Tibial artery (tissue), 4 donors: ENCODE data around the gene SPTBN4.

Source experiments
- DNase-seq, 2 donors: peaks; one replicate each; pipeline ENCODE4 v3.0.0-alpha.2; 2019
- H3K27ac ChIP-seq, 2 donors: fragments of 200-600 bp; sonication (generic) in 1 of 2; 1 replicate in 1 of 2; 2 replicates in 1 of 2; pipeline ENCODE4 v1.5.1; 2018 to 2019; ENCODE audit warnings: mild to moderate bottlenecking in 1 of 2
- H3K27me3 ChIP-seq, 2 donors: fragments of 200-600 bp; sonication (generic) in 1 of 2; one replicate each; pipeline versions ENCODE4 v1.5.1 to v1.6.0; 2016 to 2019
- H3K36me3 ChIP-seq, 3 donors: fragments of 200-600 bp; sonication (generic) in 2 of 3; one replicate each; pipeline ENCODE4 v1.5.1; 2016 to 2019; ENCODE audit warnings: mild to moderate bottlenecking in 2 of 3
- H3K4me1 ChIP-seq, 4 donors: fragments of 200-600 bp; sonication (generic) in 2 of 4; 1 replicate in 3 of 4; 2 replicates in 1 of 4; pipeline ENCODE4 v1.5.1; 2016 to 2019
- H3K4me3 ChIP-seq, 2 donors: fragments of 200-600 bp; sonication (generic) in 1 of 2; 1 replicate in 1 of 2; 2 replicates in 1 of 2; pipeline ENCODE4 v1.5.1; 2018 to 2019; ENCODE audit warnings: mild to moderate bottlenecking in 2 of 2
- H3K9me3 ChIP-seq, 3 donors: fragments of 200-600 bp; sonication (generic) in 1 of 3; one replicate each; pipeline ENCODE4 v1.5.1; 2016 to 2019
- CTCF ChIP-seq, 2 experiments: fragments of 200-600 bp in 1 of 2; fragments of 450-650 bp in 1 of 2; IDR thresholded peaks; one replicate each; pipeline ENCODE4 v1.5.1; 2017 to 2019; ENCODE audit warnings: antibody characterized with exemption in 2 of 2, mild to moderate bottlenecking in 1 of 2, moderate library complexity in 1 of 2
- intact Hi-C: fragments of 100-400 bp; cut with DNase I; formaldehyde crosslinking; loops from one replicate; pipeline ENCODE4 v1.15.0; 2023; ENCODE audit warnings: low total_unique reads

The SPTBN4 gene

GRCh38 chr19:40549007-40549708 lies 82.4 kb downstream of the SPTBN4 start:
- Histone ChIP-seq H3K27ac (no peak overlapping the region), H3K4me3 (no peak overlapping the region), H3K4me1 (peaks cover 0 to 9% (median 5%) of the 10 kb centered on the region in 4 donors), H3K9me3 (no peaks in the 10 kb centered on the region), H3K27me3 (peaks cover 0 to 22% of the 10 kb centered on the region in 2 donors), H3K36me3 (no peaks in the 10 kb centered on the region)
- intact Hi-C loops: no loop called here
- peak in 1 of 2 experiments; percentile 54 for TF ChIP-seq CTCF (IDR thresholded peaks at IDR 0.05)
- DNase-seq: no peak

- no peak overlapping the region for H3K4me3 ChIP-seq
- H3K27me3 ChIP-seq: peaks cover 0 to 38% of the 10 kb centered on the region in 2 donors
- DNase-seq: no peak
- no peaks in the 10 kb centered on the region for H3K9me3 ChIP-seq
- intact Hi-C loops: no loop called here
- H3K36me3 ChIP-seq: no peaks in the 10 kb centered on the region
- TF ChIP-seq CTCF (IDR thresholded peaks at IDR 0.05): no peak
- peaks cover 0 to 10% (median 7%) of the 10 kb centered on the region in 4 donors for H3K4me1 ChIP-seq
- no peak overlapping the region for H3K27ac ChIP-seq
These were observed 84.2 kb downstream of the SPTBN4 start for GRCh38 chr19:40550951-40551350.

GRCh38 chr19:40552848-40553247 lies 86.0 kb downstream of the SPTBN4 start:
- H3K27me3 ChIP-seq: peaks cover 0 to 41% of the 10 kb centered on the region in 2 donors
- peaks cover 0 to 10% (median 7%) of the 10 kb centered on the region in 4 donors for H3K4me1 ChIP-seq
- no peaks in the 10 kb centered on the region for H3K36me3 ChIP-seq
- no peak for DNase-seq
- H3K9me3 ChIP-seq: no peaks in the 10 kb centered on the region
- no peak overlapping the region for H3K27ac ChIP-seq
- no peak overlapping the region for H3K4me3 ChIP-seq
- intact Hi-C loops: no loop called here
- TF ChIP-seq CTCF (IDR thresholded peaks at IDR 0.05): no peak

DNA sequence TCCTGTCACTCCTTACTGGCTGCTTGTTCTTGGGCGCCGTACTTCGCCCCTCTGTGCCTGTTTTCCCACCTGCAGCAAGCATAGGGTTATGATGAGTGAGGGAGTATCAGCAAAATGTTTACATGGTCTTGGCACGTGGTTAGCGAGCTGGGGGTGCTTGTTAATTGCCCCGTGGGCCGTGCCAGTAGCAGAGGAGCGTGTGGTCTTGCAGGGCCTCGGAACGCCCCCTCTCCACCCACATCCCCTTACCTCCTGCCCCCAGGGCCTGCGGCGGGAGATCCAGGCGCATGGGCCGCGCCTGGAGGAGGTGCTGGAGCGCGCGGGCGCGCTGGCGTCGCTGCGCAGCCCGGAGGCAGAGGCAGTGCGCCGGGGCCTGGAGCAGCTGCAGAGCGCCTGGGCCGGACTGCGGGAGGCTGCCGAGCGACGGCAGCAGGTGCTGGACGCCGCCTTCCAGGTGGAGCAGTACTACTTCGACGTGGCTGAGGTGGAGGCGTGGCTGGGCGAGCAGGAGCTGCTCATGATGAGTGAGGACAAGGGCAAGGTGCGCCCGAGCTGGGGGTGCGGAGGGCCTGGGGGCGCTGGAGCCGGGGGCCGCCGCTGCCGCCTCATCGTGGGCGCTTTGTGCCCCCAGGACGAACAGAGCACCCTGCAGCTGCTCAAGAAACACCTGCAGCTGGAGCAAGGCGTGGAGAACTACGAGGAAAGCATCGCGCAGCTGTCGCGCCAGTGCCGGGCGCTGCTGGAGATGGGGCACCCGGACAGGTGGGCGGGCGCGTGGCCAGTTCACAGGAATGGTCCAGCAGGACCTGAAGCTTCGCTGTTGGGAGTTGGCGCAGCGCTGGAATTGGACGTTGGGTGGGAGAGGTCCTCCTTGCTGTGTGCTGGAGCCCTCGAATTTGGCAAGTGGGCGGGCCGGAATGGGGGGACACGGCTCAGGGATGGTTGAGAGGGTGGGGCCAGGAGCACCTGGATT lies 87.4 kb downstream of the SPTBN4 start:
- no peaks in the 10 kb centered on the region for H3K36me3 ChIP-seq
- peaks cover 0 to 7% (median 6%) of the 10 kb centered on the region in 4 donors for H3K4me1 ChIP-seq
- no peak for DNase-seq
- H3K4me3 ChIP-seq: no peak overlapping the region
- no peaks in the 10 kb centered on the region for H3K9me3 ChIP-seq
- intact Hi-C loops: no loop called here
- peaks cover 0 to 41% of the 10 kb centered on the region in 2 donors for H3K27me3 ChIP-seq
- H3K27ac ChIP-seq: no peak overlapping the region
- TF ChIP-seq CTCF (IDR thresholded peaks at IDR 0.05): no peak

- intact Hi-C loops: no loop called here
- DNase-seq: no peak
These were observed 89.3 kb downstream of the SPTBN4 start for GRCh38 chr19:40555978-40556689.

More at GRCh38 chr19:40555978-40556689, 89.3 kb downstream of the SPTBN4 start:
- Histone ChIP-seq H3K27ac (no peak overlapping the region), H3K27me3 (peaks cover 0 to 50% of the 10 kb centered on the region in 2 donors), H3K4me1 (peaks cover 0 to 5% (median 4%) of the 10 kb centered on the region in 4 donors), H3K36me3 (no peaks in the 10 kb centered on the region), H3K9me3 (no peaks in the 10 kb centered on the region), H3K4me3 (no peak overlapping the region)
- TF ChIP-seq CTCF (IDR thresholded peaks at IDR 0.05): no peak
